Measurements from ENCODE around the gene HSPB2.

Gene HSPB2

GRCh38 chr11:111913997-111914396 is 1.5 kb downstream of the HSPB2 start:
- DNase-seq (ENCODE audit: low read depth, low spot score) = no peak
- H3K4me3 ChIP-seq (ENCODE audit: low read length) = no peak overlapping the region
- H3K36me3 ChIP-seq (ENCODE audit: control insufficient read depth, insufficient read depth, low read length) = no peaks in the 10 kb centered on the region
- no CpG with 5 or more reads among the region's 4 CpGs for WGBS (ENCODE audit: insufficient coverage, insufficient read length)
- H3K27ac ChIP-seq (ENCODE audit: low read length) = no peak overlapping the region
- no peaks in the 10 kb centered on the region for H3K9me3 ChIP-seq (ENCODE audit: control insufficient read depth, insufficient read depth, low read length)
- H3K27me3 ChIP-seq (ENCODE audit: control insufficient read depth, insufficient read depth, low read length) = no peaks in the 10 kb centered on the region; the same call in 1 of the 2 replicates
- peaks cover 8% of the 10 kb centered on the region for H3K4me1 ChIP-seq (ENCODE audit: control insufficient read depth, insufficient read depth, low read length)

GRCh38 chr11:111916768-111917167 is 4.2 kb downstream of the HSPB2 start:
- H3K4me1 ChIP-seq (ENCODE audit: control insufficient read depth, insufficient read depth, low read length) = peaks cover 7% of the 10 kb centered on the region
- H3K4me3 ChIP-seq (ENCODE audit: low read length) = no peak overlapping the region
- H3K9me3 ChIP-seq (ENCODE audit: control insufficient read depth, insufficient read depth, low read length) = no peaks in the 10 kb centered on the region
- no CpG with 5 or more reads among the region's 1 CpG for WGBS (ENCODE audit: insufficient coverage, insufficient read length)
- H3K36me3 ChIP-seq (ENCODE audit: control insufficient read depth, insufficient read depth, low read length) = no peaks in the 10 kb centered on the region
- no peak overlapping the region for H3K27ac ChIP-seq (ENCODE audit: low read length)
- no peaks in the 10 kb centered on the region; the same call in 1 of the 2 replicates for H3K27me3 ChIP-seq (ENCODE audit: control insufficient read depth, insufficient read depth, low read length)
- DNase-seq (ENCODE audit: low read depth, low spot score) = no peak

- WGBS (ENCODE audit: insufficient coverage, insufficient read length) = no CpG with 5 or more reads among the region's 2 CpGs
- no peaks in the 10 kb centered on the region for H3K9me3 ChIP-seq (ENCODE audit: control insufficient read depth, insufficient read depth, low read length)
- peaks cover 2% of the 10 kb centered on the region for H3K4me1 ChIP-seq (ENCODE audit: control insufficient read depth, insufficient read depth, low read length)
- no peak for DNase-seq (ENCODE audit: low read depth, low spot score)
- H3K4me3 ChIP-seq (ENCODE audit: low read length) = no peak overlapping the region
- no peaks in the 10 kb centered on the region; the same call in 1 of the 2 replicates for H3K27me3 ChIP-seq (ENCODE audit: control insufficient read depth, insufficient read depth, low read length)
- no peaks in the 10 kb centered on the region for H3K36me3 ChIP-seq (ENCODE audit: control insufficient read depth, insufficient read depth, low read length)
- H3K27ac ChIP-seq (ENCODE audit: low read length) = no peak overlapping the region
These were observed 4.8 kb downstream of the HSPB2 start for GRCh38 chr11:111917312-111917711.

- H3K27ac ChIP-seq (ENCODE audit: low read length) = no peak overlapping the region
- WGBS (ENCODE audit: insufficient coverage, insufficient read length) = no CpG with 5 or more reads among the region's 3 CpGs
- no peak overlapping the region for H3K4me3 ChIP-seq (ENCODE audit: low read length)
- H3K4me1 ChIP-seq (ENCODE audit: control insufficient read depth, insufficient read depth, low read length) = no peaks in the 10 kb centered on the region
- H3K36me3 ChIP-seq (ENCODE audit: control insufficient read depth, insufficient read depth, low read length) = no peaks in the 10 kb centered on the region
- DNase-seq (ENCODE audit: low read depth, low spot score) = no peak
- no peaks in the 10 kb centered on the region for H3K9me3 ChIP-seq (ENCODE audit: control insufficient read depth, insufficient read depth, low read length)
- no peaks in the 10 kb centered on the region; the same call in 1 of the 2 replicates for H3K27me3 ChIP-seq (ENCODE audit: control insufficient read depth, insufficient read depth, low read length)
These were observed 5.3 kb downstream of the HSPB2 start for GRCh38 chr11:111917788-111918187.

GRCh38 chr11:111918390-111919256 is 6.1 kb downstream of the HSPB2 start, which contains the start of gene C11orf52:
C11orf52 (plus strand) TSS chr11:111918913; CDS start chr11:111918973, 60 bp downstream.
- peak; percentile 78 for DNase-seq (ENCODE audit: low read depth, low spot score)
- Histone ChIP-seq H3K36me3 (ENCODE audit: control insufficient read depth, insufficient read depth, low read length) (no peaks in the 10 kb centered on the region), H3K27ac (ENCODE audit: low read length) (no peak within 1 kb of the TSS), H3K9me3 (ENCODE audit: control insufficient read depth, insufficient read depth, low read length) (no peaks in the 10 kb centered on the region), H3K4me3 (ENCODE audit: low read length) (no peak within 1 kb of the TSS), H3K27me3 (ENCODE audit: control insufficient read depth, insufficient read depth, low read length) (no peaks in the 10 kb centered on the region; the same call in 1 of the 2 replicates), H3K4me1 (ENCODE audit: control insufficient read depth, insufficient read depth, low read length) (no peaks in the 10 kb centered on the region)
- WGBS (ENCODE audit: insufficient coverage, insufficient read length) = no CpG with 5 or more reads among the region's 19 CpGs

GRCh38 chr11:111920908-111921307 is 8.4 kb downstream of the HSPB2 start:
- WGBS (ENCODE audit: insufficient coverage, insufficient read length) = no CpG with 5 or more reads among the region's 2 CpGs
- Histone ChIP-seq H3K4me3 (ENCODE audit: low read length) (no peak overlapping the region), H3K36me3 (ENCODE audit: control insufficient read depth, insufficient read depth, low read length) (no peaks in the 10 kb centered on the region), H3K4me1 (ENCODE audit: control insufficient read depth, insufficient read depth, low read length) (peaks cover 2% of the 10 kb centered on the region; the same call in 1 of the 2 replicates), H3K9me3 (ENCODE audit: control insufficient read depth, insufficient read depth, low read length) (no peaks in the 10 kb centered on the region), H3K27ac (ENCODE audit: low read length) (no peak overlapping the region), H3K27me3 (ENCODE audit: control insufficient read depth, insufficient read depth, low read length) (no peaks in the 10 kb centered on the region; the same call in 1 of the 2 replicates)
- no peak for DNase-seq (ENCODE audit: low read depth, low spot score)

- no peaks in the 10 kb centered on the region for H3K9me3 ChIP-seq (ENCODE audit: control insufficient read depth, insufficient read depth, low read length)
- no peaks in the 10 kb centered on the region for H3K36me3 ChIP-seq (ENCODE audit: control insufficient read depth, insufficient read depth, low read length)
- no peak overlapping the region for H3K4me3 ChIP-seq (ENCODE audit: low read length)
- H3K4me1 ChIP-seq (ENCODE audit: control insufficient read depth, insufficient read depth, low read length) = peaks cover 8% of the 10 kb centered on the region; the same call in 1 of the 2 replicates
- no peak for DNase-seq (ENCODE audit: low read depth, low spot score)
- no peak overlapping the region for H3K27ac ChIP-seq (ENCODE audit: low read length)
- WGBS (ENCODE audit: insufficient coverage, insufficient read length) = no CpG with 5 or more reads among the region's 7 CpGs
- no peaks in the 10 kb centered on the region; the same call in 1 of the 2 replicates for H3K27me3 ChIP-seq (ENCODE audit: control insufficient read depth, insufficient read depth, low read length)
These were observed 9.2 kb downstream of the HSPB2 start for GRCh38 chr11:111921541-111922230.

DNA sequence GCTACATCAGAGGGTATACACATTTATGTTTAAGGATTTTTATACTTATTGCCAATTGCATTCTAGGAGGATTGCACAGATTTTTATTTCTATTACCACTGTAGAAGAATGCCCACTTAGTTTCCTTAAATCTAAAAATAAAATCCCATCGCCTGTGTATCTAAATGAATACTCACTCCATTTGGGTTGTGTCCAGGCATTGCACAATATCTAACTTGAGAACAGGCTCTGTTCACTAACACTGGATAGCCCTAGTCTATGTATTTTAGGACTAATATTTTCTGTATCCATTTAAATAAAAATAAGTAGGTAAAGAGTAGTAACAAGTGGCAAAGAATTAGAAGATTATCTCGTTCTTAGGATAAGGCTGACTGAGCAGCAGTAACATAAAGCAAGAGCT is 10.3 kb downstream of the HSPB2 start:
- Histone ChIP-seq H3K4me3 (ENCODE audit: low read length) (no peak overlapping the region), H3K36me3 (ENCODE audit: control insufficient read depth, insufficient read depth, low read length) (no peaks in the 10 kb centered on the region), H3K27me3 (ENCODE audit: control insufficient read depth, insufficient read depth, low read length) (no peaks in the 10 kb centered on the region; the same call in 1 of the 2 replicates), H3K4me1 (ENCODE audit: control insufficient read depth, insufficient read depth, low read length) (peaks cover 8% of the 10 kb centered on the region; the same call in 1 of the 2 replicates), H3K27ac (ENCODE audit: low read length) (no peak overlapping the region), H3K9me3 (ENCODE audit: control insufficient read depth, insufficient read depth, low read length) (no peaks in the 10 kb centered on the region)
- WGBS (ENCODE audit: insufficient coverage, insufficient read length) = no CpG with 5 or more reads among the region's 2 CpGs
- no peak for DNase-seq (ENCODE audit: low read depth, low spot score)

GRCh38 chr11:111923351-111923788 is 10.8 kb downstream of the HSPB2 start:
- H3K4me1 ChIP-seq (ENCODE audit: control insufficient read depth, insufficient read depth, low read length) = peaks cover 8% of the 10 kb centered on the region; the same call in 1 of the 2 replicates
- no peak overlapping the region for H3K4me3 ChIP-seq (ENCODE audit: low read length)
- H3K9me3 ChIP-seq (ENCODE audit: control insufficient read depth, insufficient read depth, low read length) = no peaks in the 10 kb centered on the region
- H3K27ac ChIP-seq (ENCODE audit: low read length) = no peak overlapping the region
- H3K36me3 ChIP-seq (ENCODE audit: control insufficient read depth, insufficient read depth, low read length) = no peaks in the 10 kb centered on the region
- no CpG with 5 or more reads among the region's 5 CpGs for WGBS (ENCODE audit: insufficient coverage, insufficient read length)
- no peak for DNase-seq (ENCODE audit: low read depth, low spot score)
- H3K27me3 ChIP-seq (ENCODE audit: control insufficient read depth, insufficient read depth, low read length) = no peaks in the 10 kb centered on the region

GRCh38 chr11:111923951-111924350 is 11.4 kb downstream of the HSPB2 start:
- Histone ChIP-seq H3K27ac (ENCODE audit: low read length) (no peak overlapping the region), H3K9me3 (ENCODE audit: control insufficient read depth, insufficient read depth, low read length) (no peaks in the 10 kb centered on the region), H3K27me3 (ENCODE audit: control insufficient read depth, insufficient read depth, low read length) (no peaks in the 10 kb centered on the region), H3K36me3 (ENCODE audit: control insufficient read depth, insufficient read depth, low read length) (no peaks in the 10 kb centered on the region), H3K4me3 (ENCODE audit: low read length) (no peak overlapping the region), H3K4me1 (ENCODE audit: control insufficient read depth, insufficient read depth, low read length) (peaks cover 8% of the 10 kb centered on the region; the same call in 1 of the 2 replicates)
- no peak for DNase-seq (ENCODE audit: low read depth, low spot score)

Measured in iPS DF 6.9 (cell line).